AG10803 (cell line): ENCODE data around the gene UGT1A1.

Source experiments
- DNase-seq: peaks from one replicate; pipeline ENCODE4 v3.0.0; 2010; ENCODE audit warnings: low read depth
- H3K4me3 ChIP-seq: 2 replicates; pipeline ENCODE4 v1.5.1; 2011; ENCODE audit warnings: mild to moderate bottlenecking, low read length, control low read depth
- CTCF ChIP-seq: conservative IDR thresholded peaks from 2 replicates; pipeline ENCODE4 v1.5.1; 2011; ENCODE audit warnings: mild to moderate bottlenecking, low read length, control low read depth, inconsistent platforms

UGT1A1 gene

GRCh38 chr2:233817995-233818638 is 58.0 kb downstream of the UGT1A1 start:
- DNase-seq: no peak
- no peak overlapping the region for H3K4me3 ChIP-seq
- TF ChIP-seq CTCF: no peak

GRCh38 chr2:233818639-233819621 is 58.9 kb downstream of the UGT1A1 start:
- DNase-seq: no peak
- no peak for TF ChIP-seq CTCF
- no peak overlapping the region for H3K4me3 ChIP-seq

GRCh38 chr2:233819884-233820773 is 60.1 kb downstream of the UGT1A1 start:
- DNase-seq: no peak
- TF ChIP-seq CTCF: no peak
- H3K4me3 ChIP-seq: no peak overlapping the region

- DNase-seq: no peak
- TF ChIP-seq CTCF: no peak
- H3K4me3 ChIP-seq: no peak overlapping the region
These were observed 60.7 kb downstream of the UGT1A1 start for GRCh38 chr2:233820774-233821105.

DNA sequence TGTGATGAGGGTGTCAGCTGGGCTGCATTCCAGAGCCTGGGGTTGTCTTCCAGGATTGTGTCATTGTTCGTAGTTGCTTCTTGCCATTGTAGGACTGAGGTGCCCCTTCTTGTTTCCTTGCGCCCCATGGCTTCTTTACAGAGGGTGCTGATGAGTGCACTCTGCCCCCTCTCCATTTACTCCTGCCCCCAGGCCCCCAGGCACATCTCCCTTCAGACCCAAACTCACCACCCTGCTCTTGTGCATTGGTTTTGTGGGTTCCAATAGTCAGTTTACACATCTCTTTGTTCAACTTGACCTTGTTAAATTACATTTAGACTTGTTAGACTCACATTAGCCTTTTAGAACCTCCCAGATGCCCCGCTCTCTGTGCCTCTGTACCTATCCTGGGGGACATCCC is 61.1 kb downstream of the UGT1A1 start:
- DNase-seq: no peak
- TF ChIP-seq CTCF: no peak
- H3K4me3 ChIP-seq: no peak overlapping the region

DNA sequence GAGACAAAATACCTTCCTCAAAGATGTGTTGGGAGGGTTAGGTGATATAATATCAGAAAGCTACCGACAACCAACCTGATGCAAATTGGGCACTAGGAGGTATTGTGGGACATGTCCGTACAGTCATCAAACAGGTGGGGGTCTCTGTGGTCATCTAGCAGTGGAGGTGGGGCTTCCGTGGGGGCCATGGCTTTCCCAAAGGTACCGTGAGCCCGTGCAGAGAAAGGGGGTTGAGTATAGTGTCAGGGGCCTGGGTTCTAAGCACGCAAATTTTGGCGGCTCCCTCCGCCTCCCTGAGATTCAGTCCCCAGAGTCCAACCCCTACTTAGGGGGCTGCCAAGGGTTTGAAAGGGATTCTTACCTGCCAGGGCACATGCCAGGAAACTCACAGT is 61.6 kb downstream of the UGT1A1 start:
- TF ChIP-seq CTCF: no peak
- H3K4me3 ChIP-seq: no peak overlapping the region
- no peak for DNase-seq
